NT2/D1 (cell line): ENCODE results near the gene LIF.

Experiments used
- YY1 ChIP-seq: IDR thresholded peaks from 2 replicates; pipeline ENCODE4 v1.6.1; 2011; ENCODE audit not compliant: insufficient read length, insufficient read depth
- ZNF274 ChIP-seq: IDR thresholded peaks from 2 replicates; pipeline ENCODE4 v1.6.1; 2011; ENCODE audit warnings: mild to moderate bottlenecking, low read depth, low read length

DNA sequence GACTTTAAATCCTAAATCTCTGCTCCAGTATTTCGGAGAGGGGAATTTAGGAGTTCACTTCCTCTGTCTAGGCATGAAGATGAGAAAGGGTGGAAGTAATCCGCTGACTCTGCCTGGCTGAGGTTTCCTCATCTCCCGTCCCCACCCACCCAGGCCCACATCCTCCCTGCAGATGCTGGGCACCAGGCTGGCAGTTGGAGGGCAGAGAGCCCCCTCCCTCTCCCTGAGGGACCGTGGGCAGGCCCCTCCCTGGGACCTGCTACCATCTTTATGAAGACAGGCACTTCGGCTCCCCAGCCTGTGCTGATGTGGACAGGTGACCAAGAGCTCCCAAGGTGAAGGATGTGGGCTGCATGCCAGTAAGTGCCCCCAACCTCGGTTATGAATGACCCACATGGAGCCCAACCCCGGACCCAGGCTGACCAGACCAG is 36.1 kb upstream of the LIF start:
- TF ChIP-seq YY1, result no peak
- no peak for TF ChIP-seq ZNF274
